Measurements from ENCODE around the gene RERE. TPM values are rescaled to one million over a fixed set of nuclear protein-coding genes. Genes with fewer than 3 reads are reported as not detected.
"Not testable (repeated sequence)": the region's sequence is repeated elsewhere in the genome, so short reads cannot be mapped to it uniquely, and the experiment has no call there.

The RERE gene
- total and polyA plus RNA-seq, 2 donors = 69.0 to 168 TPM

GRCh38 chr1:8619917-8620502 lies 197.4 kb downstream of the RERE start:
- DNase-seq (ENCODE audit: extremely low spot score); H3K4me3 ChIP-seq (ENCODE audit: low read depth, low read length); H3K36me3 ChIP-seq (ENCODE audit: insufficient read depth); H3K4me1 ChIP-seq (ENCODE audit: insufficient read depth); H3K27ac ChIP-seq (ENCODE audit: low read depth): not testable (repeated sequence)
- 84% methylated on average over 2 of the region's 2 CpGs for WGBS

GRCh38 chr1:8619419-8619818 lies 198.0 kb downstream of the RERE start:
- DNase-seq (ENCODE audit: extremely low spot score); H3K4me3 ChIP-seq (ENCODE audit: low read depth, low read length); H3K27ac ChIP-seq (ENCODE audit: low read depth); H3K36me3 ChIP-seq (ENCODE audit: insufficient read depth); H3K4me1 ChIP-seq (ENCODE audit: insufficient read depth): not testable (repeated sequence)
- WGBS = 70% methylated on average over 2 of the region's 2 CpGs

- not testable (repeated sequence) for H3K27ac ChIP-seq (ENCODE audit: low read depth); H3K4me1 ChIP-seq (ENCODE audit: insufficient read depth); H3K36me3 ChIP-seq (ENCODE audit: insufficient read depth); H3K4me3 ChIP-seq (ENCODE audit: low read depth, low read length); DNase-seq (ENCODE audit: extremely low spot score)
- WGBS = 97% methylated on average over 8 of the region's 8 CpGs
Measured at GRCh38 chr1:8616791-8617190, 200.6 kb downstream of the RERE start.

GRCh38 chr1:8611634-8612515 lies 205.6 kb downstream of the RERE start:
- not testable (repeated sequence) for H3K4me1 ChIP-seq (ENCODE audit: insufficient read depth); H3K36me3 ChIP-seq (ENCODE audit: insufficient read depth); H3K27ac ChIP-seq (ENCODE audit: low read depth); H3K4me3 ChIP-seq (ENCODE audit: low read depth, low read length); DNase-seq (ENCODE audit: extremely low spot score)
- WGBS = 70% methylated on average over 3 of the region's 3 CpGs

GRCh38 chr1:8607906-8608305 lies 209.5 kb downstream of the RERE start:
- WGBS = 94% methylated on average over 5 of the region's 5 CpGs
- DNase-seq (ENCODE audit: extremely low spot score) = no peak
- Histone ChIP-seq H3K27ac (ENCODE audit: low read depth) (no peak overlapping the region), H3K4me3 (ENCODE audit: low read depth, low read length) (no peak overlapping the region), H3K4me1 (ENCODE audit: insufficient read depth) (no peaks in the 10 kb centered on the region), H3K36me3 (ENCODE audit: insufficient read depth) (no peaks in the 10 kb centered on the region)

- 68% methylated on average over 7 of the region's 7 CpGs for WGBS
- Histone ChIP-seq H3K36me3 (ENCODE audit: insufficient read depth) (no peaks in the 10 kb centered on the region), H3K27ac (ENCODE audit: low read depth) (peak overlapping the region; percentile 16), H3K4me3 (ENCODE audit: low read depth, low read length) (no peak overlapping the region), H3K4me1 (ENCODE audit: insufficient read depth) (peaks cover 2% of the 10 kb centered on the region)
- DNase-seq (ENCODE audit: extremely low spot score) = no peak
Measured at GRCh38 chr1:8604041-8604945, 213.1 kb downstream of the RERE start.

- no peak for DNase-seq (ENCODE audit: extremely low spot score)
- H3K4me3 ChIP-seq (ENCODE audit: low read depth, low read length) = no peak overlapping the region
- H3K27ac ChIP-seq (ENCODE audit: low read depth) = no peak overlapping the region
- WGBS = 86% methylated on average over 4 of the region's 4 CpGs
- H3K36me3 ChIP-seq (ENCODE audit: insufficient read depth) = no peaks in the 10 kb centered on the region
- H3K4me1 ChIP-seq (ENCODE audit: insufficient read depth) = peaks cover 2% of the 10 kb centered on the region
Measured at GRCh38 chr1:8603220-8603616, 214.2 kb downstream of the RERE start.

- 73% methylated on average over 5 of the region's 5 CpGs for WGBS
- Histone ChIP-seq H3K36me3 (ENCODE audit: insufficient read depth) (no peaks in the 10 kb centered on the region), H3K4me3 (ENCODE audit: low read depth, low read length) (no peak overlapping the region), H3K27ac (ENCODE audit: low read depth) (no peak overlapping the region), H3K4me1 (ENCODE audit: insufficient read depth) (peaks cover 2% of the 10 kb centered on the region)
- DNase-seq (ENCODE audit: extremely low spot score) = no peak
Measured at GRCh38 chr1:8602471-8603219, 214.8 kb downstream of the RERE start.

- H3K36me3 ChIP-seq (ENCODE audit: insufficient read depth) = no peaks in the 10 kb centered on the region
- H3K4me3 ChIP-seq (ENCODE audit: low read depth, low read length) = no peak overlapping the region
- WGBS = 82% methylated on average over 1 of the region's 1 CpG
- no peak for DNase-seq (ENCODE audit: extremely low spot score)
- H3K27ac ChIP-seq (ENCODE audit: low read depth) = no peak overlapping the region
- H3K4me1 ChIP-seq (ENCODE audit: insufficient read depth) = peaks cover 2% of the 10 kb centered on the region
Measured at GRCh38 chr1:8600336-8600735, 217.1 kb downstream of the RERE start.

- Histone ChIP-seq H3K4me1 (ENCODE audit: insufficient read depth) (peaks cover 2% of the 10 kb centered on the region), H3K36me3 (ENCODE audit: insufficient read depth) (no peaks in the 10 kb centered on the region), H3K27ac (ENCODE audit: low read depth) (no peak overlapping the region), H3K4me3 (ENCODE audit: low read depth, low read length) (no peak overlapping the region)
- DNase-seq (ENCODE audit: extremely low spot score) = no peak
- 91% methylated on average over 6 of the region's 6 CpGs for WGBS
Measured at GRCh38 chr1:8599646-8600212, 217.7 kb downstream of the RERE start.

GRCh38 chr1:8598783-8599182 lies 218.7 kb downstream of the RERE start:
- 41% methylated on average over 4 of the region's 4 CpGs for WGBS

GRCh38 chr1:8598060-8598724 lies 219.2 kb downstream of the RERE start:
- Histone ChIP-seq H3K36me3 (ENCODE audit: insufficient read depth) (no peaks in the 10 kb centered on the region), H3K27ac (ENCODE audit: low read depth) (no peak overlapping the region), H3K4me3 (ENCODE audit: low read depth, low read length) (no peak overlapping the region), H3K4me1 (ENCODE audit: insufficient read depth) (peaks cover 2% of the 10 kb centered on the region)
- DNase-seq (ENCODE audit: extremely low spot score) = no peak
- 27% methylated on average over 15 of the region's 15 CpGs for WGBS

More at GRCh38 chr1:8598783-8599182, 218.7 kb downstream of the RERE start:
- peaks cover 2% of the 10 kb centered on the region for H3K4me1 ChIP-seq (ENCODE audit: insufficient read depth)
- no peak for DNase-seq (ENCODE audit: extremely low spot score)
- no peaks in the 10 kb centered on the region for H3K36me3 ChIP-seq (ENCODE audit: insufficient read depth)
- H3K4me3 ChIP-seq (ENCODE audit: low read depth, low read length) = no peak overlapping the region
- no peak overlapping the region for H3K27ac ChIP-seq (ENCODE audit: low read depth)
